Measurements from ENCODE around the gene OR2V2. TPM values are rescaled to one million over a fixed set of nuclear protein-coding genes. Genes with fewer than 3 reads are reported as not detected.

Gene OR2V2
- total RNA-seq, 4 donors from 2014 or later, result not detected

GRCh38 chr5:181181650-181182565 lies 34.5 kb downstream of the OR2V2 start:
- peak in 1 of 3 donors; percentile 17 for TF ChIP-seq CTCF (IDR thresholded peaks at IDR 0.05)
- ATAC-seq (ENCODE audit: low FRiP score), result peak; percentile 65
- no peak for DNase-seq (ENCODE audit: low spot score)

- no peak for DNase-seq (ENCODE audit: low spot score)
- TF ChIP-seq CTCF (IDR thresholded peaks at IDR 0.05), result no peak
- ATAC-seq (ENCODE audit: low FRiP score), result no peak
Observed at GRCh38 chr5:181182651-181183050, 35.3 kb downstream of the OR2V2 start.

- ATAC-seq (ENCODE audit: low FRiP score), result no peak
- no peak for DNase-seq (ENCODE audit: low spot score)
- no peak for TF ChIP-seq CTCF (IDR thresholded peaks at IDR 0.05)
Observed at GRCh38 chr5:181184845-181185216, 37.4 kb downstream of the OR2V2 start.

- DNase-seq (ENCODE audit: low spot score) (no peak), ATAC-seq (ENCODE audit: low FRiP score) (no peak)
- TF ChIP-seq CTCF (IDR thresholded peaks at IDR 0.05), result no peak
Observed at GRCh38 chr5:181185560-181185959, 38.2 kb downstream of the OR2V2 start.

- no peak for TF ChIP-seq CTCF (IDR thresholded peaks at IDR 0.05)
- ATAC-seq (ENCODE audit: low FRiP score) (no peak), DNase-seq (ENCODE audit: low spot score) (no peak)
Observed at GRCh38 chr5:181186022-181186421, 38.6 kb downstream of the OR2V2 start.

GRCh38 chr5:181186986-181187499 lies 39.7 kb downstream of the OR2V2 start:
- DNase-seq (ENCODE audit: low spot score) (no peak), ATAC-seq (ENCODE audit: low FRiP score) (no peak)
- no peak for TF ChIP-seq CTCF (IDR thresholded peaks at IDR 0.05)
